ENCODE measurements around the gene CASTOR1.
A peak's percentile ranks its signal among the peaks of the same experiment; 100 is the strongest.

CASTOR1 gene

DNA sequence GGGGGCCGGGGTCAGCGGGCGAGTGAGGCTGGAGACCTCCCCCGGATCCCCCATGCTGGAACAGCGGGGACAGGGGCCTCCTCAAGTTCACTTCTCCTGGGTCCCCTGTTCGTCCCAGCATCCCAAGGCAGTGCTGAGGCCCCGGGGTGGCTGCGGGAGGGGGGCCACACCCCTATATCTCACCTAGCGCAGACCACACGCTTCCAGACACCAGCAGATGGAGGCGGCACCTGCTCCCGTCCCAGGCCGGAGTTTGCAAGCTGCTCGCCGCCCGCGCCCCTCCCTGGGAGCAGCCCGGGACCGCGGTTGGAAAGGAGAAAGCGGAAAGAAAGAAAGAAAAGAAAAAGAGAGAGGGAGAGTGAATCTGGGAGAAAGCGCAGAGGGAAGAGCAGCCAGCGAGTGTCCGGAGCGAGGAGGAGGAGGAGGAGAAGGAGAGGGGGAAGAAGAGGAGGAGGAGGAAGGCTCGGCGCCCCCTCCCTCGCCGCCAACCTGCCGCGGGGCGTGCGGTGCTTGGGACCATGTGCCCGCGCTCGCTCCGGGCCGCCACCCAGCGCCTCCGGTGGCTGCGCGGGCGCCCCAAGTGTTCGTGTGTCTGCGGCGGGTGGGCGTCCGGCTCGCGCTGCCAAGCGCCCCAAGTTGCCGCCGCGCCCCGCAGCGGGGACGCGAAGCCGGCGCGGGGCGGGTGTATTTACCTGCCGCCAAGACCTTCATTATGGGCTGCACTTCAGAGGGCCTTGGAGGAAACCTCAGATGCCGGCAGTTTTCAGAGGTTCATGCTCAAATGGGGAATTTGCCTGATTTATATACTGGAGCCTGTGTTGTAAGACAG, 43.1 kb downstream of the CASTOR1 start, which contains the start of gene LIF:
Gene LIF (minus strand): TSS at position 775 of the 829 bp plus-strand sequence. CDS start 64 bp downstream, at position 711.
- H3K4me3 ChIP-seq (ENCODE audit: low read depth, low read length) = peak within 1 kb of the TSS; percentile 57
- TF ChIP-seq, protein P1, sequence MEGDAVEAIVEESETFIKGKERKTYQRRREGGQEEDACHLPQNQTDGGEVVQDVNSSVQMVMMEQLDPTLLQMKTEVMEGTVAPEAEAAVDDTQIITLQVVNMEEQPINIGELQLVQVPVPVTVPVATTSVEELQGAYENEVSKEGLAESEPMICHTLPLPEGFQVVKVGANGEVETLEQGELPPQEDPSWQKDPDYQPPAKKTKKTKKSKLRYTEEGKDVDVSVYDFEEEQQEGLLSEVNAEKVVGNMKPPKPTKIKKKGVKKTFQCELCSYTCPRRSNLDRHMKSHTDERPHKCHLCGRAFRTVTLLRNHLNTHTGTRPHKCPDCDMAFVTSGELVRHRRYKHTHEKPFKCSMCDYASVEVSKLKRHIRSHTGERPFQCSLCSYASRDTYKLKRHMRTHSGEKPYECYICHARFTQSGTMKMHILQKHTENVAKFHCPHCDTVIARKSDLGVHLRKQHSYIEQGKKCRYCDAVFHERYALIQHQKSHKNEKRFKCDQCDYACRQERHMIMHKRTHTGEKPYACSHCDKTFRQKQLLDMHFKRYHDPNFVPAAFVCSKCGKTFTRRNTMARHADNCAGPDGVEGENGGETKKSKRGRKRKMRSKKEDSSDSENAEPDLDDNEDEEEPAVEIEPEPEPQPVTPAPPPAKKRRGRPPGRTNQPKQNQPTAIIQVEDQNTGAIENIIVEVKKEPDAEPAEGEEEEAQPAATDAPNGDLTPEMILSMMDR (IDR thresholded peaks at IDR 0.05; ENCODE audit: insufficient read depth, low read depth, low read length, missing control alignments) = no peak
- peak; percentile 34 for DNase-seq (ENCODE audit: low read depth)

DNA sequence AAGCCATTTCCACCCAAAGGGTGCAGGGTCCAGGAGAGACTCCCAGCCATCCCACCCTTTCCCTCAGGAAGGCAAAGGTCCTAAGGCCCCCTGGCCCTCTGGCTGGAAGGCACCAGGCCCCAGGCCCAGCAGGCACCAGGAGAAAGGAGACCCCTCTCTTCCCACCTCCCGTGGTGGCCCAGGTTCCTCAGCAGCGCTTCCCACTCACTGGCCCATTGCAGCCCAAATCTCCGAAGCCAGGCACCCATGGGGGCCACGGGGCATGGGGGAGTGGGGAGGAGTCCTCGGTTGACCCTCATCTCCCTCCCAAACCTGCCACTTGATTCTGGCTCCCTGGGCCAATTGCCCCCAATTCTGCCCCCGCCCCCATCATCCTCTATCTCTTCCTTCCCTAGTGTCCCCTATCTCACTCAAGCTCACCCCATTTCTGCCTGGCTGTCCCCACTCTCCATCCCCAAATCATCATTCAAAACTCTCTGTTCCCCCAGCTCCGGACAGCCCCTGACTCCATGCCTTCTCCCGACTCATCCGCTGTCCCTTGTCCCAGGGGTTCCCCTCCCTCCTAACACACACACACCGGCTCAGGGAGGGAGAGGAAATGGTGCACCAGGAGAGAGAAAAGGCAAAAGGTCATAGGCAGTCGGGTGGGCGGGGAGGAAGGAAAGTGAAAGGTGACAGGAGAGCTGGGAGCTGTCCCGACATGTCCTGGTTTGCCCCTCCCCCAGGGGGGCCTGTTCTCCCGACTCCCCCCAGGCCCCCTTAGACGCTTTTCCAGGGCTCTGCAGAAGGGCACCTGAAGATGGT, 43.9 kb downstream of the CASTOR1 start:
- DNase-seq (ENCODE audit: low read depth) = peak; percentile 31
- TF ChIP-seq, protein P1 (IDR thresholded peaks at IDR 0.05; ENCODE audit: insufficient read depth, low read depth, low read length, missing control alignments) = no peak
- peak overlapping the region; percentile 57 for H3K4me3 ChIP-seq (ENCODE audit: low read depth, low read length)

DNA sequence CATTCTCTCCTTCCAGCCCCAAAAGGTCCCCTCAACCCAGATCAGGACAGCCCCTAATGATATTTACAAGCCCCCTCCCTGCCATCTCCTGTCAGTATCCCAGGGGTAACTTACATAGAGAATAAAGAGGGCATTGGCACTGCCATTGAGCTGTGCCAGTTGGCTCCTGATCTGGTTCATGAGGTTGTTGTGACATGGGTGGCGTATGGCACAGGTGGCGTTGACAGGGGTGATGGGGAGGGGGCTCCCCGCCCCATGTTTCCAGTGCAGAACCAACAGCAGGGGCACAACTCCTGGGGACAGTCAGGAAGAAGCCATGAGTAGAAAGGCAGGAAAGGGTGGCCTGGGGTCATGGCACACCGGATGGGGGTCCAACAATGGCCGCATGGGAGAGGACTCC, 44.7 kb downstream of the CASTOR1 start:
- TF ChIP-seq, protein P1 (IDR thresholded peaks at IDR 0.05; ENCODE audit: insufficient read depth, low read depth, low read length, missing control alignments) = no peak
- H3K4me3 ChIP-seq (ENCODE audit: low read depth, low read length) = no peak overlapping the region
- no peak for DNase-seq (ENCODE audit: low read depth)

DNA sequence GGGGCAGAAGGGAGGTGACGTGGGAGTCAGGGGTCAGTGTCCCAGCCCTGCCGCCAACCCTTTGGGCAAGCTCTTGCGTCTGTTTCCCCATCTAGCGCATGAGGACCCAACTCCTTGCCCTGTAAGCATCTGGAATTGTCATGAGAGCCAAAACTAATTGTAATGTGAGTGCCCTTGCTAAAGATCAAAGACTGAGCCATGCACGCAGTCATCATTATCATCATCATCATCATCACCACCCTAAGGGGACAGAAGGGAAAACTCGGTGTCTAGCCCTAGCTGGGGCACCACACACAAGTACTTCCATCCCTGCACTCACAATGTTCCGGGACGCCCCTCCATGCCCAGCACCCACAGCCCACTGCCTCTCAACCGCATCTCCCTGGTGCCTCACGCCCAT, 45.2 kb downstream of the CASTOR1 start:
- H3K4me3 ChIP-seq (ENCODE audit: low read depth, low read length) = no peak overlapping the region
- TF ChIP-seq, protein P1 (IDR thresholded peaks at IDR 0.05; ENCODE audit: insufficient read depth, low read depth, low read length, missing control alignments) = no peak
- DNase-seq (ENCODE audit: low read depth) = no peak

DNA sequence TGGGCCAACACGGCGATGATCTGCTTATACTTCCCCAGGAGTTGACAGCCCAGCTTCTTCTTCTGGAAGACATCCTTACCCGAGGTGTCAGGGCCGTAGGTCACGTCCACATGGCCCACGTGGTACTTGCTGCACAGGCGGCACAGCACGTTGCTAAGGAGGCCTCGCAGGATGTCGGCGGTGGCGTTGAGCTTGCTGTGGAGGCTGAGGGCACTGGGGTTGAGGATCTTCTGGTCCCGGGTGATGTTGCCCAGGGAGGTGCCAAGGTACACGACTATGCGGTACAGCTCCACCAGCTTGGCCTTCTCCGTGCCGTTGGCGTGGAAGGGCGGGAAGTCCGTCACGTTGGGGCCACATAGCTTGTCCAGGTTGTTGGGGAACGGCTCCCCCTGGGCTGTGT, 45.6 kb downstream of the CASTOR1 start:
- no peak overlapping the region for H3K4me3 ChIP-seq (ENCODE audit: low read depth, low read length)
- DNase-seq (ENCODE audit: low read depth) = no peak
- TF ChIP-seq, protein P1 (IDR thresholded peaks at IDR 0.05; ENCODE audit: insufficient read depth, low read depth, low read length, missing control alignments) = no peak

DNA sequence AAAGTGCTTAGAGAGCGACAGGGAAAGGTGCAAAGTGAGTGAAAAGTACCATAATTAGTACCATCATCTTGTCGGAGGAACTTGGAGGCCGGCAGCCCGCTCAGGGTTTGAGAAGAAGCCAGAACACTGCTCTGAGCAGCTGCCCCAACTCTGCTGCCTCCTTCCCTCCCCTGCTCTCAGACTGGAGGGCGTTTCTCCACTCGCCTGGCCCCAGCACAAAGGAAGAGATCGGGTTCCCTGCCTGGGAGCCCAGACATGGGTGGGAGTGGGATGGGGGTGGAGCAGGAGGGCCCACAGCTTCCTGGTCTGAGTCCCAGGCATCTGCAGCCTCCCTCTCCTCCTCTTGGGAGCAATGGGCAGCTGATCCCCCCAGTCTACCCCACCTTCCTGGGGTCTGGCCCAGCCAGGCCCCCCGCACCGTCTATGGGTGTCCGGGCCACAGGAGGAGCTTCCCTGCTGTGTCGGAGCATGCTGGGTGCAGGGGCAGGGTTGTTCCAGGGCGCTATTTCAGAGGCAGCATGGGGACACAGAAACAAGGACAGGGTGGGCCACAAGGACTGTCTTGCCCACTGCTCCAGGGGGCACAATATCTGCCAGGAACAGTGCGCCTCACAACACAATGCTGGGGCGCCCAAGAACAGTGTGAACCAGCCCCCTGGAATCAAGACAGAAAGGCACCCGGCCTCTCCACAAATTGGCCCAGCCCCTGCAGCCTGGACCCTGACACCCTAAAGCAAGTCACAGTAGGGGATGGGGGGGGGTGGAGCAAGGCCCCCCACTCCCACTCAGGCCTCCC, 47.5 kb downstream of the CASTOR1 start:
- no peak overlapping the region for H3K4me3 ChIP-seq (ENCODE audit: low read depth, low read length)
- no peak for DNase-seq (ENCODE audit: low read depth)
- TF ChIP-seq, protein P1 (IDR thresholded peaks at IDR 0.05; ENCODE audit: insufficient read depth, low read depth, low read length, missing control alignments) = no peak

Measured in GM12865 (cell line).